22Rv1 (cell line): ENCODE results near the gene CLIP1.

Source experiments
- H3K27ac ChIP-seq: fragments of 450-650 bp; 2 replicates; pipeline ENCODE4 v1.5.1; 2017
- ZFX ChIP-seq: fragments of 450-650 bp; IDR thresholded peaks from 2 replicates; pipeline ENCODE4 v1.6.1; 2017; ENCODE audit warnings: antibody characterized with exemption, borderline replicate concordance
- TF ChIP-seq, protein P1 (sequence below): fragments of 450-650 bp; IDR thresholded peaks from 2 replicates; pipeline ENCODE4 v1.5.1; 2017; ENCODE audit warnings: mild to moderate bottlenecking

Gene CLIP1

DNA sequence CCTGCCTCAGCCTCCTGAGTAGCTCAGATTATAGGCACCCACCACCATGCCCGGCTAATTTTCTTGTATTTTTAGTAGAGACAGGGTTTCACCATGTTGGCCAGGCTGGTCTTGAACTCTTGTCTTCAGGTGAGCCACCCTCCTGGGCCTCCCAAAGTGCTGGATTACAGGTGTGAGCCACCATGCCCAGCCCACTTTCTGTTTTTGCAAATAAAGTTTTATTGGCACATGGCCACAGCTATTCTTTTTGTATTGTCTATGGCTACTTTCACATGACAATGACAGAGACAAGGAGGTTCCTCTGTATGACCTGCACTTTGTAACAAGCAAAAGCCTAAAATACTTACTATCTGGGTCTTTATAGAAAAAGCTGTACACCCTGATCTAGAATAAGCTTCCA, 176.9 kb downstream of the CLIP1 start:
- H3K27ac ChIP-seq: no peak overlapping the region
- no peak for TF ChIP-seq ZFX
- TF ChIP-seq, protein P1, sequence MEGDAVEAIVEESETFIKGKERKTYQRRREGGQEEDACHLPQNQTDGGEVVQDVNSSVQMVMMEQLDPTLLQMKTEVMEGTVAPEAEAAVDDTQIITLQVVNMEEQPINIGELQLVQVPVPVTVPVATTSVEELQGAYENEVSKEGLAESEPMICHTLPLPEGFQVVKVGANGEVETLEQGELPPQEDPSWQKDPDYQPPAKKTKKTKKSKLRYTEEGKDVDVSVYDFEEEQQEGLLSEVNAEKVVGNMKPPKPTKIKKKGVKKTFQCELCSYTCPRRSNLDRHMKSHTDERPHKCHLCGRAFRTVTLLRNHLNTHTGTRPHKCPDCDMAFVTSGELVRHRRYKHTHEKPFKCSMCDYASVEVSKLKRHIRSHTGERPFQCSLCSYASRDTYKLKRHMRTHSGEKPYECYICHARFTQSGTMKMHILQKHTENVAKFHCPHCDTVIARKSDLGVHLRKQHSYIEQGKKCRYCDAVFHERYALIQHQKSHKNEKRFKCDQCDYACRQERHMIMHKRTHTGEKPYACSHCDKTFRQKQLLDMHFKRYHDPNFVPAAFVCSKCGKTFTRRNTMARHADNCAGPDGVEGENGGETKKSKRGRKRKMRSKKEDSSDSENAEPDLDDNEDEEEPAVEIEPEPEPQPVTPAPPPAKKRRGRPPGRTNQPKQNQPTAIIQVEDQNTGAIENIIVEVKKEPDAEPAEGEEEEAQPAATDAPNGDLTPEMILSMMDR: no peak

DNA sequence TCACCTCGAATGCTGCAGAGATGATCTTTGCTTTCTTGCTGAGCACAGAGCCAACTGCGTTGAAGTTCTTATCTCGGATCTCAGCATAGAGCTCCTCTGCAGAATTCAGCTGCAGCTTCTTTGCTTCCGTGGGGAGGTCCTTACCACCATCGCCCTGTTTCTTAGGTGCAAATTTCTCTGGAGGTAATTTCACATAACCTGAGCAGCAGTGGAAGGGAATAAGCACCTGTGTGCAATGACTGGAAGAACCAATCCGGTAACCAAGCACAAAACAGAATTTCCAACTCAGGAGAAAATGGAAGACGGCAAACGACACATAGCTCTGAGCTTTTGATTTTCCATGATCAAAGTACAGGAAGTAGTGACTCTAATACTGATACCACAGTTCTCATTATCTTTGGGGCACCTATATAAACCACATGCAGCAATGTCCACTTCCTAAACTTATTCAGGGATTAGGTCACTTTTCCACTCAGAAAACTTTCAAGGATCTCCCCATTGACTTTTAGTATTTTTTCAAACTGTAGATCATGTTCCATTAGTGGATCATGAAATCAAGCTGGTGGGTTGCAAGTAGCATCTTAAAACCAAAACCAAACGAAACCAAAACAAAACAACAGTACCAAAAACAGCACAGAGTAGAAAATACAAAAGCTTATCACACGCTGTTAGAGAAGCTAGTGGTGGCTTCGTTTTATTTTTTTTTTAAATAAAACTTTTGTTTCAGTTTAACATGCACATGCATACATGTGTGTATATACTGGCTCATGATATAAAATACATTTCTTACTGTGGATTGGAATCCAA, 177.7 kb downstream of the CLIP1 start:
- no peak overlapping the region for H3K27ac ChIP-seq
- TF ChIP-seq, protein P1: no peak
- no peak for TF ChIP-seq ZFX

DNA sequence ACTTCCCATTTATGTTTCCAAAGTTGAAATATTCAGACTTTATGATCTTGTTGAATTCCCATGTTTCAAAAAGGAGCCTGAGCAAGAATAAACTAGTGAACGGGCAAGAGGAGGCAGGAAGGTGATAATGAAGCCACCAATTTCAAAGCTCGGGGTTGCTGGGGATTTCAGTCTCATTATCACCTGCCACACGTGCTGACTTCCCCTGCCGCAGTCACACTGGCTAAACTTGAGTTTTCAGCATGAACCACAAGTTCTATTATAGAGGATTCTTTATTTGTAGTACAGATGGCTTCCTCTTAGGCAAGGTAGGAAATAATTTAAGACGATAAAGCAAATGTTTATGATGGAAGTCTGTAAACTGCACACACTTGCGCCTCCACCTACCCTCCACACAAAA, 178.5 kb downstream of the CLIP1 start:
- no peak overlapping the region for H3K27ac ChIP-seq
- TF ChIP-seq, protein P1: no peak
- no peak for TF ChIP-seq ZFX

DNA sequence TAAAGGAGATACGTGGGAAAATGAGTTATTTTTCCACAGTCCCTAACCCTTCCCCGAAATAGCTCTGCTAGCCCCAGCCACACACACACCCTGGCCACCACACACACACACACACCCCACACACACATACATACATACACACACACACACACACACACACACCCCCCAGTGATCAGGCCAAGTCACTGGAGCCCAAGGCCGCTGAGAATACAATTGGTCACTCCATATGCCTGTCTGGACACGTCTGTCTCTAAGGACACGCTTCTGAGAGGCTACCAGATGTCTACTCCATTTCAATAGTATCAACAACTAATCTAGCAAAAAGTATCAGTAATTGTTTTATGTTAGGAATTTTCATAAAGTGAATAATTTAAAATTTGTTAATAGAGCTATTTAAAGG, 183.6 kb downstream of the CLIP1 start:
- H3K27ac ChIP-seq: no peak overlapping the region
- TF ChIP-seq ZFX: no peak
- TF ChIP-seq, protein P1: no peak

DNA sequence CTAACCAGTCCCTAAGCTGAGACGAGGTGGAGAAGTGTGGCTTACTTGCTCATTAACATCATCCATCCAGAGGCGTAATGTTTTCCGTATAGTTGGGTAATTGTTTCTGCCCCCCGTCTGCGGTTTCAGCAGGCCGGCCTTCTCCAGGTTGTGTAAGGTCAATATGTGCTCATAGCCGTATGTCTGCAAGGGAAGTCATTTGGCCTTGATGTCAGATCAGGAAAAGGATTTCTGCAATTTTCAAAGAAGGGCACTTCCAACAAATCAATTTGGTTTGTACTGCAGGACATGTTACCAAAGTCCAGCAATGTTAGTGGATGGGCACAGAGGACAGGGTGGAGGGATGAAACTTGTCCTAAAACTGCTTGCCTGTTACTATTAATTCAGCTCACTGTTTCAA, 186.7 kb downstream of the CLIP1 start:
- no peak overlapping the region for H3K27ac ChIP-seq

DNA sequence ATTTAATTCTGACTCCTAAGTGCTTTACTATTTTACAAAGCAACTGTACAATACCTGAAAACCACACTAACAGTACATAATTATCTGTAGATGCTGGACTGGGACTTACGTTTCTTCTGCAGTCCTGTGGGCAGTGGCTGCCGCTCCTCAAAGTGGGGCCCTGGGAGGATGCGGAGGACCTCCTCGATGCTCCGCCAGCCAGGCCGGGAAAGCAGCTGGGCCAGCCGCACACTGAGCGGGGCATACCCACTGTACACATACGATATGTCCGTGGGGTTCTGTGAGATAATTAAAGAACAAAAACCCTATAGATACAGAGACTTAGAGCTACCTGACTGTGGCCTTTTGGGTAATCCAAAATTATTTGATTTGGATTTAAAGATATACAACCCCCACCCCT, 189.8 kb downstream of the CLIP1 start:
- TF ChIP-seq ZFX: no peak
- TF ChIP-seq, protein P1: no peak
- no peak overlapping the region for H3K27ac ChIP-seq

More for the DNA sequence above, 186.7 kb downstream of the CLIP1 start:
- TF ChIP-seq, protein P1: no peak
- TF ChIP-seq ZFX: no peak

DNA sequence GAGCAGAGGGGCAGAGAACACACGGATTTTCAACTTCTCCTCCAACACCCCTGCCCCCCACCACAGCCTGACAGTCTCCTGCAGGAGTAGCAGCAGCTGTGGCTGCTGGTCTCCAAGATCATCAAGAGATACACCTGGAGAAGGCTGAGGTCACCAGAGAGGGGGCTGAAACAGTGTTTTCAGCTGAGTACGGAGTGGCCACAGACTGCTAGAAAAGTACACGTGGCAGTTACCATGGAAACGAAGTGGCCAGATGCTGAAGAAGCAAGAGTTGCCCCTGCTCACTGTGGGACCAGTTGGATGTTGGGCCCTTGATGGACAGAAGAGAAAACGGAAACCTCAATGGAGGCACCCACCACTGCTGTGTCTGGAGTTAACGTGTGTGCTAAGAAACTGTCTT, 191.7 kb downstream of the CLIP1 start:
- TF ChIP-seq, protein P1: no peak
- TF ChIP-seq ZFX: no peak

More for the DNA sequence above, 191.7 kb downstream of the CLIP1 start:
- no peak overlapping the region for H3K27ac ChIP-seq
